ENCODE measurements around the gene C1orf50.
A peak's percentile ranks its signal among the peaks of the same experiment; 100 is the strongest.
"Not testable (repeated sequence)": the region's sequence is repeated elsewhere in the genome, so short reads cannot be mapped to it uniquely, and the experiment has no call there.

C1orf50 gene

GRCh38 chr1:42740851-42741580, 26.0 kb upstream of the C1orf50 start:
- DNase-seq, result no peak

DNA sequence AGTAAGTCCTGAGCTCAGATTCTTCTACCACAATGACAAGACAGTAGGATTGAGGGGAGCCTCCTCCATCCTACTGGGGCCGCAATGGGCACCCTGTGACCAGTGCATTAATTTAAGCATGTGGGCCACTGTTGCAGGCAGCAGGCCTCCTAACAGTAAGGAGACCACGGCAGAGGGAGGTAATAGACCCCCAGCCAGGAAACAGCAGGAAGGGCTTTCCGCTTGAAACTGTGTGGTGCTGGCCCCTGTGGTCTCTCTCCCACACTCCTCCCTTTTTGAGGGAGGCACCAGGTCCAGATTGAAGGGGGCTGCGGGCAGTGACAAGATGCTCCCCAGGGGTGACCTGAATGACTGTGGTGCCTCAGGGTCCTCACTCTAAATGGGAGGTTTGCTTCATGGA, 25.3 kb upstream of the C1orf50 start:
- DNase-seq, result no peak

DNA sequence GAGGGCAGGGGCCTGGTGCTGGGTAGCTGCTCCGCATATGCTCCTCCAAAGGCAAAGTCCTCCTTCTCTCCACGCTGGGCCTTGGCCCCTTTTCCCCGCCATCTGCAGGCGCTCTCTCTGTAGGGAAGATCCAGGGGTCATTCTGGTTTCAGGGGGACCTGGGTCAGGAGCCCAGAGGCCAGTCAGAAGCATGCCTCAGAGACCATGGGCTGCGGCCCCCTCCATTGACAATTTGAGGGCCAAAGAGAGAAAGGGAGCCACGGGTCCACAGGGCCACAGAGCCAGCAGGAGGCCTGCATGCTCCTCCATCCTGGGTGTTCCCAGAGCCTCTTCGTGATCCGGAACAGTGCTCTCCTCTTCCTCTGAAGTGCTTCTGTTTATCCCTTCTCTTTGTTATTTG, 24.9 kb upstream of the C1orf50 start:
- no peak for DNase-seq

DNA sequence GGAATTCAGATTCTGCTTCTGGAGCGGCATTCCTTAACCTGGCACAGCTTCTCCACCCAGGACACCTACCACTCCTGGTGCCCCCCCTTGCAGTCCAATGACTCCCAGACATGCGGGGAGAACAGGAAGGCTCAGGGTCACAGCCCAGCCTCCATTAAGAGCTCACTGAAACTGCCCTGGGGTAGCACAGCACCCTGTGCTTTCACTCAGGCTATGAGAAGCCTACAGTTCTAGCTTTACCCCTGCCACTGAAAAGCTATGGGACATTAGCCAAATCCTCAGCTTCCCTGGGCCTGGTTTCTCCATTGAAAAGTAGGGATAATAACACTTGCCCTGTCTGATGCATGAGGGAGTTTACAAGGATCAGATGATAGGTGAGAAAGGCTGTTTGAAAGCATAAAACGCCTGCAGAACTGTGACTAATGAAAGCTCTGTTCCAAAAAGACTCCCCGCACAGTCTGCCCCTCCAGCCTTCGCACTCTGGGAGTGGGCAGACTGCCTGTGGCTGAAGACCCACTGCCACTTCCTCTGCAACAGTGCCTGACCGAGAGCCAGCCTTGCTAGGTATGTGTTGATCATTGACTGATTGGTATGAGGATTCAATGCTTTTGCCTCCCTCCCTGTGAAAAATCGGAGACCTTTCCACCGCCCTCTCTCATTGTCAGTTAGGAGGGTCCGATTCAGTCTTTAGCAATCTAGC, 24.3 kb upstream of the C1orf50 start:
- DNase-seq, result no peak

DNA sequence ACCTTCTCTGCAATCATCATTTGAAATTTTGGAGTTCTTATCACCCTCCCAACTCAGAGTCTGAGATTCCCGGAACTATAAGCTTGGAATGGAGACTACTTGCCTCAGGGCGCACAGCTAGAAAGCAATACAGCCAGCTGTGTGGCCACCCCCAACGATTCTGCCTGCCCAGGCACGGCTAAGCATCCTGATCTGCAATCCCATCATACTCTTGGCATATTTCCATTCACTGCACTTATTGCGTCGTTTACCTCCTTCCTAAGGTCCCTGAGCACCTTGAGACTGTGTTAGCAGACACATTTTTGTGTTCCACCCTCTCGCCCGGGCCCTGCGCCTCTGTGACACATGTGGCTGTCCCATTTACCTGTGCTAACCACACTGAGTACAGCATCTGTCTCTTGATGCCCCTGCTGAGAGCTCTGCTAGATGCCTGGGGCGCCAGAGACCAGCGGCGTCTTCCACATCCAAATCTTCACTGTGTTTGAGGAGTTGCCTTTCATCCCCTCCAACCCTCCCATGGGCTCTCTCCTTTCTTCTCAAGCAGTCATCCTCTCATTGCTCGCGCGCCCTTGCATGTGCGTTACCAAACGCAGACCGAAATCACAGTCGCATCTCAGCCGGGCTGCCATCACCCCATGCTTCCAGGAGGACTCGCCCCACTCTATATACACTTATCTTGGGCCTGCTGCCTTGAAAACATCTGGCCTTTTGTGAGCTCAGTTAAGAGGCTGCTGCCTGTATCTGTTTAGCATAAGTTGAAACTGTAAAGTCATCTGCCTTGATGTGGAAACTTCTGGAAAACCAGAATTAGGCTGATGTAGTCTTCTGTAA, 23.5 kb upstream of the C1orf50 start:
- no peak for DNase-seq

GRCh38 chr1:42744148-42744413, 23.0 kb upstream of the C1orf50 start:
- no peak for DNase-seq

DNA sequence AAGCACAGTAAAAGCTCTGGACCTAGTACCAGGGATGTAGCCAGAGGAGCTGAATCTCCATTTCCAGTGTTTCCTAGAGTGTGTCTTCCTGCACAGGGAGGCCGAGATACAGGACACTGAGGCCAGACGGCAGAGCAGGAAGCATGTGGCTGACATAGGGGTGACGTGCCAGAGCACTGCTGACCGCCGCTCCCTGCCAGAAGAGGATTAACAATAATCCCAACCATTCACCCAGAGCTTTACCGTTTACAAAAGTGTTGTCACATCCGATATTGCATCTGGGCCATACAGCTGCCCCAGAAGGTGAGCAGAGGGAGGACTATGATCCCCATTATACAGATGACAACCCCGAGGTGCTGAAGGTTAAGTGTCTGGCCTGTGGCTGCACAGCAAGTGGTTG, 21.2 kb upstream of the C1orf50 start:
- DNase-seq, result no peak

GRCh38 chr1:42746436-42747105, 20.5 kb upstream of the C1orf50 start:
- DNase-seq, result no peak

DNA sequence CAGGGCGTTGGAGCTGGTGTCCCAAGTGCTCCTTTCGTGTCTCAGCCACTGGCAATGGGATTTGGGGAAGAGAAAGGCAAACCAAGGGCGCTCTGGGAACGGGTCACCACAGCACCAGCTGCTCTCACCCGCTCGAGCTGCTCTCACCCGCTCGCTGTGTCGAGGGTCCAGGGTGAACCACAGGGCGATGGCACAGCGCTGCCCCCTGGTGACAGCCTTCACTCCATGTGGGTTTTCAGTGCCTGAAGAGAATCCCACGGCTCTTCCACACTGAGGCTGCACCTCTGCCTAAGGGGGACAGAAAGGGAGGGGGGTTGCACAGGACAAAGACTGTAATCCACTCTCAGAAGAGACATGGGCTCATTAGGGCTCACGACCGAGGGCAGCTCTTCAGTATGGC, 19.9 kb upstream of the C1orf50 start:
- peak in 1 of 2 experiments; percentile 1 for DNase-seq

GRCh38 chr1:42748021-42748420, 19.0 kb upstream of the C1orf50 start:
- DNase-seq, result no peak

DNA sequence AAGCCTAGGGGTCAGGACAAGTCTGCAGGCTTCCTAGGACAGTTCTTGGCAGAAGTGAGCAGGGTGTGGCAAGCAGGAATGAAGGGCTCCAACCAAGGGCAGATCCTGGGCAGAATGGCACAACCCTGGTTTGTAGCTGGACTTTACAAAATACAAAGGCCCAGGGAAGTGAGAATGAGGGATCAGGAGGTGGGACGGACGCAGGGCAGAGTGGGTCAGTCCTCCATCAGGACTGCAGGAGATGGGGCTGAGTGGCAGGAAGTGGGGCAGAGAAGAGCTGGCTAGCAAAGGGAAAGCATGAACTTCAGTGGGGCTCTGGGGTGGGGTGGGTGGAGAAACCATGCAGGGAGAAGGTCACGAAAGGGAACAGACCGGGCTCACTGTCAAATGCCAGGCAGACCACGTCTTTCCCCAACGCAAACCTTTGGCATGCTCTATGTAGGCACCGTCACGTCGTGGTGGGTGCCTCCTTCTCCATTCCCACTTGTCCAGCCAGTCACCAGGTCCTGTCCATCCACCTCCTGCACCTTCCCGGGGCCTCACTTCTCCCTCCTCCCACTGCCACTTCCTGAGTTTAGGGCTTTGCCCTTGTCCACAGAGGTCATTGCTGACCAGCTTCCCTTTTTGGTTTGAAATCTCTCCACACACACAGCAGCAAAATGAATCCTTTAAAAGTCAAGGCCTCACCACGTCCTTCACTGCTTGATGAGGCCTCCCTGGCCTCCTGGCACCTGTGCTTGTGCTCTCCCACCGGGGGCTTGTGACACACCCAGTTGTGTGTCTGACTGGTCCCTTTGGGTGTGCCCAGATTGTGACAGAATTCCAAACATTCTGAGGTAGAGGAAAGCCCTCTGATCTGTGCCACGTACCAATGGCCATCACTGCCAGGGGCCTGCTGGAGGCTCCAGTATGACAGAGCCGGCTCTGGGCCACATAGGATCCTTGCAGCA, 18.3 kb upstream of the C1orf50 start:
- no peak for DNase-seq

- no peak for DNase-seq
Observed at GRCh38 chr1:42750041-42750440, 17.0 kb upstream of the C1orf50 start.

DNA sequence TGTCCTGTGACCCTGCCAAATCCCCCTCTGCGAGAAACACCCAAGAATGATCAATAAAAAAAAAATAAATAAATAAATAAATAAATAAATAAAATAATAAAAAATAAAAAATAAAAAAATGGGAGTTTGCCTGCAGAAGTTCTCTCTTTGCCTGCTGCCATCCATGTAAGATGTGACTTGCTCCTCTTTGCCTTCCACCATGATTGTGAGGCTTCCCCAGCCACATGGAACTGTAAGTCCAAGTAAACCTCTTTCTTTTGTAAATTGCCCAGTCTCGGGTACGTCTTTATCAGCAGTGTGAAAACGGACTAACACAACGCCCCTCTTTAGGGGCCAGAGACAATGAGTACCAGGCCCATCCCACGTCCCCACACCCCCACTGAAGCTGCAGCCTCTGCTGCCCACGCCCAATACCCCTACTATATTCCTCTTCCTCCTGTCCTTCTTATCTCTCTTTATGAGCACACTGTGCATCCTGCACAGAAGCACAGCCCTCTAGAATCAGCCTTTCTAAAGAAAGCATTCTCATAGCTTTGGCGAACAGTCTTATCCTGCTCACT, 15.5 kb upstream of the C1orf50 start:
- DNase-seq, result not testable (repeated sequence)

- no peak for DNase-seq
Observed at GRCh38 chr1:42752284-42752683, 14.8 kb upstream of the C1orf50 start.

DNA sequence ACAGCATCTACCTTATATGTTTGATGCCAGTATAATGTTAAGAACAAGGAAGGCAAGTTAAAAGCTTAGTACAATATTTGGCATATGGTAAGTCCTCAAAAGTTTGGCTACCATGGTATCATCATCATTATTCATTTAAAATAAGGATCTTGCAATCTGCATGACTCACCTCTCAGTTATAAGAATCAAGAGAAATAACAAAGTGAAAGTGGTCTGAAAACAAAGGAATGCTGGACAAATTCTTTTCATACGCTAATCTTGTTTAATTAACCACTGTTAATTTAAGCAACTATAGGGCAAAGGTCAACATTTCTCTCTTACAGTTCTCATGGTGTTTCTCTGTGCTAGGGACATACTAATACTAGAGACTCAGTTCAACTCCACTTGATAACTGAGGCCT, 14.0 kb upstream of the C1orf50 start:
- no peak for DNase-seq

DNA sequence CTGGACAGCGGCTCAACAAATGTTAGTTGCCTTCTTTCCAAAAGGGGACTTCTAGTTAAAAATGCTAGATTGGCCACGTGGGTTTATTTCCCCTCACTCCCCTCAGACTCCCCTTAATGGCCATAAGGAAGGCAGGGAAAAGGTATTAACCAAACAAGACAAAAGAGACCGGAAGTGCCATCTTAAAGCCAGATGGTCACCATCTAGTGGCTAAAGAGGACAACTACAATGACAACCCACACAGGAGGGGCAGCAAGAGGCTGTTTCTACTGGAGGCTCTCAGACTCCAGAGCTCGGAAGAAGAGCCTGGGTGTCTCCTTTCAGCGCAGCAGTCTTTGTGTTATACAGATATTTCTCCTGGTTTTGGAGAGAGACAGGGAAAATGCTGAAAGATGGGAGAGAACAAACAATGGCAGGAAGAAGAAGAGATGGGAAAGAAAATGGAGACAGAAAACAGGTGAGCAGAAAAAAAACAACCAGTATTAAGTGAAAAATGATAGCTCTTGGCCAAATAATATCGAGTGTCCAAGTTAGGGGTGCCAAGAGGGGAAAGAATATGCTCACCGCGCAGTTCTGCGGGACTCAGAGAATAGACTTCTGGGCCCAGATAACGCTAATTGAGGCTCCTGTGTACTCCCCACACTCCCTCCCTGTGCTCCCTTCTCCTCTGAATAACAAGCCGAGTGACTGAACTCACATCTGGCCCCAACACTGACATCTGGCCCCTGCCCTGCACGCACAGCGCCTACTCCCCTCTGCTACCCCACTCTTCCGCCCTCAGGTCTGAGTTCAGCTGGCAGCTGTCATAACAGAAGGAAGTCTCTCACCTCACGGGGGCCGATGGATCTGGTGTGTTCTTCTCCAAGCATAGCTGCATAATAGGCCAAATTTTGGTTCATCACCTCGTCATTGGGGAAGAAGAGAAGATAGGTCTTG, 9.8 kb upstream of the C1orf50 start:
- DNase-seq, result peak in 1 of 2 experiments; percentile 4

DNA sequence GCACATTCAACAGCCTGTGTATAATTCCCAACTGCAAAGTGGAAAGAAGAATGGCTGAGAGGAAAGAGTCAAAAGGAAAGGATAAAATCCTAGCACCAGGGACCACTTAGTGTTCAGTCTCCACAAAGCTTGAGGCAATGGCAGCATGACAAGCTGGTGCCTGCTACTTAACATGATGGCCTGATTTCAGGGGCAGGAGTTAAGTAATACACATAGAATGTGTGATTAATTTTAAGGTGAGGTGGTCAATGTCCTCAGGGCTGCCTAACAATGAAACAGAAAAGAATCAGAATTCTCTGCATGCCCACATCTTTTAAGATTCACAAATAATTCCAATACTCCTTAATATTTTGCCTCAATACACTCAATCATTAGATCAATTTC, 9.2 kb upstream of the C1orf50 start:
- no peak for DNase-seq

DNA sequence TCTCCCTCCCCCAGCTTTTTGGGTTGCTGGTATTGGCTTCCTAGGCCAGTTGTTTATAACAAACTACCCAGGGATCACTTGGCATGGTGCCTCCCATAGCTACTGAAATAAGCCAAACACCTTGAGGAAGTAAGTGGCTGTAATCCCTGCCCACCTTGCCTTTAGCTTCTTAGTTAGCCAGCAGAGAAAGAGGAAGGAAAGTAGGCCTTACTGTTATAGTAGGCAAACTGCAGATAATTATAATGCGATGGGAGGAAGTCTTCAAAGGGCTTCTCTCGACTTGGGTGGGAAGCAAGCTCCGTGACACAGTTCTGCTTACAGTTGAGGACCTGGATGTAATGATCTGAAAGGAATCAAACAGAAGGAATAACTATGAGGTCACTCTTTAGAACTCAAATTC, 8.4 kb upstream of the C1orf50 start:
- DNase-seq, result no peak

DNA sequence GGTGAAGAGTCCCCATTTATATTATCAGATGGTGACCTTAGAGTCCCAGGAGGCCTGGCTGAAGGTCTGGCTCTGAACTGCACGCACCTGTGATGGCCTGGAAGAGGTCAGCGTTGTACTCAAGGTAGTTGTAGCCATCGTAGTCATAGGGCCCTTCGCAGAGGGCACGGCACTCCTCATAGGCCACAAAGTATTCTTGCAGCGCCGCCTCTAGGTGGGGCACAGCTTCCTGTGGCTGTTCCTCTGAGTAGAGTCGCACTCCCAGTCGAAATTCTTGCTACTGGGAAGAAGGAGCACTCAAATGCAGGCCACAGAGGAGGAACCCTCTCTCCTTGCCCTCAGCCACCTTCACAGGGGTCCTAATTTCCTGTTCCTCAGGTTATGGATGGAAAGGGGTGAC, 7.9 kb upstream of the C1orf50 start:
- DNase-seq, result no peak

DNA sequence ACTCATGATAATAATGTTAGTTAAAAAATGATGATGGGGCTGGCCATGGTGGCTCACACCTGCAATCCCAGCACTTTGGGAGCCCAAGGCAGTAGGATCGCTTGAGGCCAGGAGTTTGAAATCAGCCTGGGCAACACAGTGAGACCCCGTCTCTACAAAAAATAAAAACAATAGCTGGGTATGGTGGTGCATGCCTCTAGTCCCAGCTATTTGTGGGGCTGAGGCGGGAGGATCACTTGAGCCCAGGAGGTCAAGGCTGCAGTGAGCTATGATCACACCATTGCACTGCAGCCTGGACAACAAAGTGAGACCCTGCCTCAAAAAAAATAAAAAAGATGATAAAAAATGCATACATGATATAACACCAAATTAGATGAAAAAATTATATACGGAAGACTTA, 5.5 kb upstream of the C1orf50 start:
- no peak for DNase-seq

GRCh38 chr1:42762269-42762668, 4.8 kb upstream of the C1orf50 start:
- DNase-seq, result no peak
